ENCODE data around the gene CDH23. TPM values are rescaled to one million over a fixed set of nuclear protein-coding genes. Genes with fewer than 3 reads are reported as not detected.

CDH23 gene
- total and polyA plus RNA-seq, 4 experiments from 2014 or later = 1.8 to 5.4 (median 3.6) TPM

GRCh38 chr10:71512312-71512711, 115.6 kb downstream of the CDH23 start:
- H3K36me3 Mint-ChIP-seq = no peaks in the 10 kb centered on the region

GRCh38 chr10:71512761-71513539, 116.2 kb downstream of the CDH23 start:
- Mint-ChIP-seq H3K36me3 (no peaks in the 10 kb centered on the region), H3K27me3 (no peaks in the 10 kb centered on the region), H3K4me3 (no peak overlapping the region), H3K4me1 (no peaks in the 10 kb centered on the region), H3K27ac (no peak overlapping the region), H3K9me3 (peaks cover 0 to 2% (median 0%) of the 10 kb centered on the region in 8 donors)
- no peak for DNase-seq
- intact Hi-C loops (cut with micrococcal nuclease) = no loop called here
- H3K4me3 ChIP-seq (ENCODE audit: low read length in 2 of 2) = no peak overlapping the region
- no peaks in the 10 kb centered on the region for H3K4me1 ChIP-seq (ENCODE audit: insufficient read depth, low read length)
- no peaks in the 10 kb centered on the region for H3K9me3 ChIP-seq (ENCODE audit: control insufficient read depth in 1 of 2, low read length in 2 of 2)
- no peak overlapping the region for H3K27ac ChIP-seq (ENCODE audit: low read depth, low read length)
- H3K27me3 ChIP-seq (ENCODE audit: insufficient read depth, low read length) = no peaks in the 10 kb centered on the region
- ChIA-PET POLR2A (ENCODE audit: partially characterized antibody) (no interaction called here), CTCF (ENCODE audit: partially characterized antibody) (interaction anchor here (1.0 to 1.6 kb wide), 2 partner anchors 56 to 57 kb away, joined by 3 read pairs; no protein-coding TSS in a partner anchor)
- no peaks in the 10 kb centered on the region for H3K36me3 ChIP-seq (ENCODE audit: insufficient read depth, low read length)

More at GRCh38 chr10:71512312-71512711, 115.6 kb downstream of the CDH23 start:
- Histone ChIP-seq H3K9me3 (ENCODE audit: control insufficient read depth in 1 of 2, low read length in 2 of 2) (no peaks in the 10 kb centered on the region), H3K27me3 (ENCODE audit: insufficient read depth, low read length) (no peaks in the 10 kb centered on the region), H3K27ac (ENCODE audit: low read depth, low read length) (no peak overlapping the region), H3K4me3 (ENCODE audit: low read length in 2 of 2) (no peak overlapping the region), H3K36me3 (ENCODE audit: insufficient read depth, low read length) (no peaks in the 10 kb centered on the region), H3K4me1 (ENCODE audit: insufficient read depth, low read length) (no peaks in the 10 kb centered on the region)
- Mint-ChIP-seq H3K27me3 (no peaks in the 10 kb centered on the region), H3K9me3 (peaks cover 0 to 2% (median 0%) of the 10 kb centered on the region in 8 donors), H3K4me1 (no peaks in the 10 kb centered on the region), H3K4me3 (no peak overlapping the region), H3K27ac (no peak overlapping the region)
- intact Hi-C loops (cut with micrococcal nuclease) = no loop called here
- CTCF ChIA-PET (ENCODE audit: partially characterized antibody) = interaction anchor here (1.6 kb wide), 1 partner anchor 56 kb away, joined by 3 read pairs; no protein-coding TSS in a partner anchor
- POLR2A ChIA-PET (ENCODE audit: partially characterized antibody) = no interaction called here
- no peak for DNase-seq

GRCh38 chr10:71513540-71513853, 116.8 kb downstream of the CDH23 start:
- no peak overlapping the region for H3K27ac Mint-ChIP-seq
- no peaks in the 10 kb centered on the region for H3K36me3 Mint-ChIP-seq
- ChIA-PET POLR2A (ENCODE audit: partially characterized antibody) (no interaction called here), CTCF (ENCODE audit: partially characterized antibody) (interaction anchor here (1.0 kb wide), 1 partner anchor 57 kb away, joined by 3 read pairs; no protein-coding TSS in a partner anchor)
- intact Hi-C loops (cut with micrococcal nuclease) = no loop called here
- peaks cover 0 to 2% (median 0%) of the 10 kb centered on the region in 8 donors for H3K9me3 Mint-ChIP-seq
- H3K4me3 Mint-ChIP-seq = no peak overlapping the region
- no peak for DNase-seq
- Histone ChIP-seq H3K27me3 (ENCODE audit: insufficient read depth, low read length) (no peaks in the 10 kb centered on the region), H3K4me1 (ENCODE audit: insufficient read depth, low read length) (no peaks in the 10 kb centered on the region), H3K9me3 (ENCODE audit: control insufficient read depth in 1 of 2, low read length in 2 of 2) (no peaks in the 10 kb centered on the region), H3K36me3 (ENCODE audit: insufficient read depth, low read length) (no peaks in the 10 kb centered on the region), H3K4me3 (ENCODE audit: low read length in 2 of 2) (no peak overlapping the region), H3K27ac (ENCODE audit: low read depth, low read length) (no peak overlapping the region)
- no peaks in the 10 kb centered on the region for H3K4me1 Mint-ChIP-seq
- H3K27me3 Mint-ChIP-seq = no peaks in the 10 kb centered on the region

- Mint-ChIP-seq H3K27me3 (no peaks in the 10 kb centered on the region), H3K36me3 (no peaks in the 10 kb centered on the region), H3K27ac (no peak overlapping the region), H3K4me1 (no peaks in the 10 kb centered on the region), H3K4me3 (no peak overlapping the region), H3K9me3 (peaks cover 0 to 2% (median 0%) of the 10 kb centered on the region in 8 donors)
- POLR2A ChIA-PET (ENCODE audit: partially characterized antibody) = no interaction called here
- Histone ChIP-seq H3K4me3 (ENCODE audit: low read length in 2 of 2) (no peak overlapping the region), H3K27me3 (ENCODE audit: insufficient read depth, low read length) (no peaks in the 10 kb centered on the region), H3K4me1 (ENCODE audit: insufficient read depth, low read length) (no peaks in the 10 kb centered on the region), H3K9me3 (ENCODE audit: control insufficient read depth in 1 of 2, low read length in 2 of 2) (no peaks in the 10 kb centered on the region), H3K36me3 (ENCODE audit: insufficient read depth, low read length) (no peaks in the 10 kb centered on the region), H3K27ac (ENCODE audit: low read depth, low read length) (no peak overlapping the region)
- intact Hi-C loops (cut with micrococcal nuclease) = no loop called here
- no peak for DNase-seq
- CTCF ChIA-PET (ENCODE audit: partially characterized antibody) = interaction anchor here (1.0 kb wide), 1 partner anchor 56 kb away, joined by 3 read pairs; no protein-coding TSS in a partner anchor
These were observed 117.2 kb downstream of the CDH23 start for GRCh38 chr10:71513936-71514335.

GRCh38 chr10:71515531-71516172, 118.9 kb downstream of the CDH23 start:
- no peak for DNase-seq
- Histone ChIP-seq H3K36me3 (ENCODE audit: insufficient read depth, low read length) (no peaks in the 10 kb centered on the region), H3K27ac (ENCODE audit: low read depth, low read length) (no peak overlapping the region), H3K9me3 (ENCODE audit: control insufficient read depth in 1 of 2, low read length in 2 of 2) (no peaks in the 10 kb centered on the region), H3K27me3 (ENCODE audit: insufficient read depth, low read length) (no peaks in the 10 kb centered on the region), H3K4me1 (ENCODE audit: insufficient read depth, low read length) (no peaks in the 10 kb centered on the region), H3K4me3 (ENCODE audit: low read length in 2 of 2) (no peak overlapping the region)
- Mint-ChIP-seq H3K27me3 (no peaks in the 10 kb centered on the region), H3K9me3 (peaks cover 0 to 2% (median 0%) of the 10 kb centered on the region in 8 donors), H3K36me3 (no peaks in the 10 kb centered on the region), H3K27ac (no peak overlapping the region), H3K4me1 (no peaks in the 10 kb centered on the region), H3K4me3 (no peak overlapping the region)
- ChIA-PET POLR2A (ENCODE audit: partially characterized antibody) (no interaction called here), CTCF (ENCODE audit: partially characterized antibody) (no interaction called here)
- intact Hi-C loops (cut with micrococcal nuclease) = no loop called here

- Mint-ChIP-seq H3K27me3 (peaks cover 0 to 4% of the 10 kb centered on the region in 2 donors), H3K27ac (no peak overlapping the region), H3K4me3 (no peak overlapping the region), H3K9me3 (no peaks in the 10 kb centered on the region), H3K4me1 (no peaks in the 10 kb centered on the region), H3K36me3 (no peaks in the 10 kb centered on the region)
- ChIA-PET CTCF (ENCODE audit: partially characterized antibody) (no interaction called here), POLR2A (ENCODE audit: partially characterized antibody) (no interaction called here)
- Histone ChIP-seq H3K9me3 (ENCODE audit: control insufficient read depth in 1 of 2, low read length in 2 of 2) (no peaks in the 10 kb centered on the region), H3K4me3 (ENCODE audit: low read length in 2 of 2) (no peak overlapping the region), H3K36me3 (ENCODE audit: insufficient read depth, low read length) (no peaks in the 10 kb centered on the region), H3K27ac (ENCODE audit: low read depth, low read length) (no peak overlapping the region), H3K4me1 (ENCODE audit: insufficient read depth, low read length) (no peaks in the 10 kb centered on the region), H3K27me3 (ENCODE audit: insufficient read depth, low read length) (no peaks in the 10 kb centered on the region)
- intact Hi-C loops (cut with micrococcal nuclease) = no loop called here
- no peak for DNase-seq
These were observed 120.2 kb downstream of the CDH23 start for GRCh38 chr10:71516890-71517289.

GRCh38 chr10:71517298-71518169, 120.8 kb downstream of the CDH23 start:
- no peaks in the 10 kb centered on the region for H3K9me3 Mint-ChIP-seq
- H3K4me3 Mint-ChIP-seq = no peak overlapping the region
- Histone ChIP-seq H3K27me3 (ENCODE audit: insufficient read depth, low read length) (no peaks in the 10 kb centered on the region), H3K27ac (ENCODE audit: low read depth, low read length) (no peak overlapping the region), H3K36me3 (ENCODE audit: insufficient read depth, low read length) (no peaks in the 10 kb centered on the region), H3K4me1 (ENCODE audit: insufficient read depth, low read length) (no peaks in the 10 kb centered on the region), H3K9me3 (ENCODE audit: control insufficient read depth in 1 of 2, low read length in 2 of 2) (no peaks in the 10 kb centered on the region), H3K4me3 (ENCODE audit: low read length in 2 of 2) (no peak overlapping the region)
- no peaks in the 10 kb centered on the region for H3K36me3 Mint-ChIP-seq
- no peak overlapping the region for H3K27ac Mint-ChIP-seq
- peaks cover 4 to 6% of the 10 kb centered on the region in 2 donors for H3K27me3 Mint-ChIP-seq
- H3K4me1 Mint-ChIP-seq = no peaks in the 10 kb centered on the region
- CTCF ChIA-PET (ENCODE audit: partially characterized antibody) = no interaction called here
- intact Hi-C loops (cut with micrococcal nuclease) = no loop called here
- POLR2A ChIA-PET (ENCODE audit: partially characterized antibody) = no interaction called here
- DNase-seq = no peak

Data from CD4-positive, alpha-beta memory T cell (primary cell).